NCI-H128 (cell line): ENCODE measurements around the gene ACKR3.

Source experiments
- DNase-seq: peaks from one replicate; lab custom pipeline; 2025; ENCODE audit not compliant: unreplicated experiment; lab: John Stamatoyannopoulos, UW

Gene ACKR3

DNA sequence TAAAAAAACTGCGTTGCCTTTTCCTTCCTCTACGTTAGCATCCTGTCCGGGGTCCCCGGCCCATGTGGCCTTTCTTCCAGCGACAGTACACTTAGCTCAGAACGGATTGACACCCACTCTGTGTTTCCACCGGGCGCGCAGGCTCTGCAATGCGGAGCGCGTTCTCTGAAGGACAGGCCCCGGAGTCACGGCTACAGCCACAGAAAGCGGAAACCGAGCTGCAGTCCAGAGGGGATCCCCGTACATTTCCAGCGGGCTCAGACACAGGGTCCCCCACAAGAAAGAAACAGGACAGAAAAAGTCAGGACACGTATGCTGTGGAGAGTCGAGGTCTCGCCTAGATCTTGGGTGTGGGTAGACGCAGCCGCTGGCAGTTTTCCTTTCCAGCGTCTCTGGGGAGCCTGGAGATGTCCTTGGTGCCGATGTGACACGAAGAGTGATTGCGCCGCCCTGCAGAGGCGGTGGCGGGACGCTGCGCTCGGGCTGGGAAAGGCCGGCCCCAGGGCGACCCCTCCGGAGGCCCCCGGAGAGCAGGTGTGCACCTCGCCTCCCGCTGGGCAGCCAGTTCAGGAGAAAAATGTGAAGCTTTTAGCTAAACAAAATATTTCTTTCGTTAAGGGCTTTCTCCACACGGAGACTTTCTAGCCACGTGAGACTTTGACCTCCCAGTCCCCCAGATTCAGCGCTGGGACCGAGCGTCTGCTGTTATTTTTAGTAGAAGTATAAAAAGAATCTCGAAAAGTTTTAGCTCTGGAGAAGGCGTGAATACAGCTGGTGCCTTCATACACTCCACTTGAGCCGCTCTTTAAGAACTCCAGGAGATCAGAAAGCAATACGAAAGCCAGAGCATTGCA is 1.3 kb upstream of the ACKR3 start:
- DNase-seq, result no peak

- DNase-seq, result no peak
Observed at GRCh38 chr2:236568922-236569572, 578 bp upstream of the ACKR3 start.

DNA sequence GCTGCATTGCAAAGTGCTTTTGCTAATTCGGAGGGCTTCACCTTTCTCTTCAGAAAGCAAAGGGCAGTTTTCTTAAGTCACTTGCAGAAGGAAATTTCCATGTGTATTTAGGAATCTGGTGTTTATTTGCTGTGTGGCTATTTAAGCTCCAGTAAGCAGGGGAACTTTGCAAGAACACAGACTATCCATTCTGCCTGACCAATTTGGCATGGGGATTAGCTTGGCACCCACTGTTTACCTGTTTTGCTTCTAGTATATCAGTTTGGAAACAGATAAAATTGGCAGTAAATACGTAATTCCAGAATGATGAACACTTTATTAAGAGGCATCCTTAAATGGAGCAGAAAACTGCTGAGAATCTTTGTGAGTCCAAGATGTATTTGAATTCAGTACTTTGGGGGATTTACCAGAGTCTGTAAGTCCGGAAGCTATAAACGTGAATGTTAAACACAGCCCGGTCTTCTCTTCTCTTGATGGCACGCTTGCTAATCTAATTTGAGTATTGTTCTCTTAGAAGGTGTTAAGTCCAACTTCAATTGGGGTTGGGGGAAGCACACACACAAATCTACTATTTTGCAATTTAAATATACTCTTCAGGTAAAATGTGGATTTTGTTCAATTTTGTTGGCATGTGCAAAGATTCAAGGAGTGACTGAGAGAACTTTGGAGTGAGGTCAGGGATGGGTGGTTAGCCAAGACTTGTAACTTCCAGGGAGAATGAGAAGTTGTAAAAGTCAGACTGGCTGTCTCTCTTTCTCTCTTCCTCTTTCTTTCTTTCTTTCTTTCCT is 650 bp downstream of the ACKR3 start:
- DNase-seq, result no peak

- DNase-seq, result no peak
Observed at GRCh38 chr2:236571145-236571544, 1.5 kb downstream of the ACKR3 start.

DNA sequence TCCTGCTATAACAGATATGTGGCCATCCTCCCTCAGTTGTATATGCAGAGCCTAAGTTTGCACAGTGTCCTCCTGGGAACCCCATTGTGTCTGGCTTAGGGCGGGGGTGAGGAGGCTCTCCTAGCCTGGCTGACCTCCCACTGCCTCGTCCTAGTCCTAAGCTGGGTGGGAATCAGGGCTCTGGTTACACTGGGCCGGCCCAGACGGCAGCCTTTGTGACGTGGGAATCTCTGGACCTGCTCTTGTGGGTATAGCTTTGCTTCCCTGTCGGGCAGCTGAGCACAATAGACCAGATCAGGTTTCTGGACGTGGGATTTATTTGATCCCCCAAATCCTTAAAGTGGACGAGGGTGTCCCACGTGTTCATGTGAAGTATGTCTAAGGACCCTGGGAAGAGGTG is 2.9 kb downstream of the ACKR3 start:
- DNase-seq, result no peak

DNA sequence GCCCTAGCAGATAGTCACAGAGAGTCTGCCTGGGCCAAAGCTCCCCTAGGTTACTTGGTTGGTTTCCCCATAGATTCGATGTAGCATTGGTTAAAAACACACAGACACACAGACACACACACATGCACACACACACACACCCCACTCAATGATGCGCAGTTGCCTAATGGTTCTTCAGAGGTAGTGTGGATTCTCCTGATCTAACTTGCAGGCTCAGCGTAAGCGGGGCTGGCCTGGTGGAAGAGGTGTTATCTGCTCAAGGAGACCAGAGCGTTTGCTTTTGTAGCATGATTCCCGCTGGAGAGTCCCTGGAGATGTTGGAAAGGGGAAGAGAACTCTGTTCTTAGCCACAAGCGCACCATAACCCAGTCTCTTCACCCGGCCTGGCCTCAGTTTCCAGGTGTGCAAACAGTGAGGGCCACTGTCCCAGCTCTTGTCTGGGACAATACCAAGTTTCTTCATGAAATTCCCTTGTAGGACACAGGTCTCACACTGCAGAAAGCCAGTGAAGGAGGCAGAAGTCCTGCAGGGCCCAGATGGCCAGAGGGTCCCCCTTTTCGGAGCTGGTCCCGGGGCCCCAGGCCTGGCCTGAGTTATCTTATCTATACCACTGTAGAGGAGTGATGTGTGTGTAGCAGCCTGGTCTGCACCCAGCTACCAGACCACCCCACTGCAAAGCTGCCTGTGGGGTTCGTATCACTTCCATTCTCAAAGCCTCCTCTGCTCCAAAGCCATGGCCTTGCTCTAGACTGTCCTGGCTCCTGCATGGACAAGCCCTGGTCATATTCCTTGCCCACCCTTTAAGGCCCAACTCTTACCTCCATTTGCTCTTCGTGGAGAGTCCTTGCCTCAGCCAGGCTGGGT is 3.7 kb downstream of the ACKR3 start:
- DNase-seq, result no peak

GRCh38 chr2:236574000-236574399 is 4.4 kb downstream of the ACKR3 start:
- DNase-seq, result no peak

DNA sequence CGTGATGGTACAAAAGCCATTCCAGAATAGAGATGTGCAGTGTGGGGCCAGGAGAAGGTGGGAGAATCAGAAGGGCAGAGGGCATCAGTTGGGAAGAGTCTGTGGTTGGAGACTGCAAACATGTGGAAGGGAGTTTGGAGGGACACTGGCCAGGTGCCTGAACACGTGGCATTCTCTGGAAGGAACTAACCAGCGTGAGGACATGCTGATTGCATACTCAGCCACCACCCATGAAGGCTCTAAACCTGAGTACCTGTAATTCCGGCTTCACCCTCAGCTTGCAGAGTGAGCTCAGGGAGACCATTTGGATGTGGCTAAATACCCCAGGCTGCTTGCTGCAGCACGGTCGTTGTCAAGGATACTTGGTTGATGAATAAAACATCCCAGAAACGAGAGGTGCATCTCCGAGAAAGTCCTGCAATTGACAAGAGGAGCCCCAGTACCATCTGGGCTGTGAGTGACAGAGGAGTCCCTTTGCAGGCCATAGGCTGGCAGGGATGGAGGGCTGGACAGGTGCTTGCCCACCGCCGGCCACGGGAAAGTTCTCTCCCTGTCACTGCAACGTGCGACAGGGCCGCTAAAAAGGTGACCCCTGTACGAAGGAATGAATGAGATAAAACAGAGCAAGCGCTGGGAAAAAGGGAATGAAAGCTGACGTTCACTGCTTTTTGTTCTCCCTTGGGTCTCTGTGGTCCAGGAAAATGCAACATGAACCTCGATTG is 5.0 kb downstream of the ACKR3 start:
- no peak for DNase-seq

GRCh38 chr2:236575510-236575909 is 5.9 kb downstream of the ACKR3 start:
- no peak for DNase-seq

DNA sequence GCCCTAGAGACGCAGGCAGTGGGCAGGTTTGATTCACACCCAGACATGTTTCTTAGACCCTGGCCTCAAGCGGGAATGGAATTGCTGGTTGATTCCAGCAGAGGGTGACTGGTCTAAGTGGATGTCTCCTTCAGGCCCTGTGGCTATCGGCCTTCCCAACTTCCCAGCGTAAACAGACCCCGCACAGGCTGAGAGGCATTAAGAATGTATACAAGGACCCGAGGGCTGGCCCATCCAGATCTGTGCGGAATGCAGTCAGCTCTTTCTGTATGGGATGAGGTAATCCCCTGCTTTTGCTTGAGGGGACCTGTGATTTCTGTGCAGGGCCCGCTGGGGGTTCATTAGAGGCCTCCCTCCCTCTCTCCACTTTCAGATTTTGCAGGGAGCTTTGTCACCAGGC is 6.5 kb downstream of the ACKR3 start:
- DNase-seq, result no peak

DNA sequence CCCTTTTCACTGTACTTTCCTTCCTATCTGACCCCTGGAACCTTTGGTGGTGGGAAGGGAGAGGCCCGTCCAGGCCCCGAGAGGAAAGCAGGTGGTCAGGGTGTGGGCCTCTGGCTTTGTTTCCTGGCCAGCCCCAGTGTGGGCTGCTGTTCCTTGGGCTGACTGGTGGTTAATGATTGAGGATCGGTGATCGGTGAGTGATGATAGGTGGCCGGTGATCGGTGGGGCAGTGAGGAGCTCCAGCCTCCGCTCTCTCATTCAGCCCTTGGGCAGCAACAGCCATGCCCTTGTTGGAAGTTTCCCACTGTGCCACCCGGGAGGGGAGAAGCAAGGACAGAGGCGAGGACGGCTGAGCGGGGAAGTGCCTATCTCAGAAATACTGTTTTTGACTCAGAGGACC is 7.3 kb downstream of the ACKR3 start:
- no peak for DNase-seq

DNA sequence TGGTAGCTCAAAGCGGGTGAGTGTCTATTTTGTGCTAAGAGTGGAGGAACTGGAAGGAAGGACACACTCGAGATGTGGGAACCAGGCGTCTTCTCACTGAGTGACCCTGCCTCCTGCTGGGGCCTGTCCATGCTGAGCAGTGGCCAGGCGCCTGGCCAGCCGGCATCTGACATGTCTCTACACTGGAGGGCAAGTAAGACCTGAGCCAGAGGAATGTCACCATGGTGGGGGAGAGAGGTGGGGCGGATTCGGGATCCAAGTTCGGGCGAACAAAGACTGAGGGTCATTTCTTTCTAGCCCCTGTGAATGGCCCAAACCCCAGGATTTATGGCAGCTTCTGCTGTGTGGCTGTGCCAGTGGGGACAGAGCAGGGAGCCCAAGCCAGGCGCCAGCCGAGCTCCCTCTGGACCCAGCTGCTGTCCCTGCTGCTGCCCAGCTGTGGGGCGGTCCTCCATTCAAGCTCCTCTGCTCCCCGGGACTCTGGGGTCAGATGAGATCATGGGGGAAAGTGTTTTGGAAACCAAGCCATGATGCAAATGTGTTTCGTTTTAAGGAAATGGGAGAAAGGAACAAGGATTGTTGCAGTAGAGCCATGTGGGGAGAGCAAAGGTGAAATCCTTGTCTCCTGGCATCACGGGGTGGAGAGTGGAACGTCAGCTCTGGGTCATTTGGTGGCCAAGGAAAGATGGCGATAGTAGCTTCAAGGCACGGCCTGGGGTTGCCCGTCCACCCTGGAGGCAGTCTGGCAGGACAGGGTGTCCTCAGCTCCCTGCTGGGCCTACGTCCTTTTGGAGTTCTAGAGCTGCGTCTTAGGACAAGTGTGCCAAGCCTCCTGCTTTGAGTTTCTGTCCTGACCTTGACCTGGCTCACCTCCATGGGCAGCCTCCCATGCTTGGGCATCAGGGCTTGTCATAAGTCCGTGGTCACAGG is 8.1 kb downstream of the ACKR3 start:
- no peak for DNase-seq

GRCh38 chr2:236578411-236578846 is 8.8 kb downstream of the ACKR3 start:
- no peak for DNase-seq

DNA sequence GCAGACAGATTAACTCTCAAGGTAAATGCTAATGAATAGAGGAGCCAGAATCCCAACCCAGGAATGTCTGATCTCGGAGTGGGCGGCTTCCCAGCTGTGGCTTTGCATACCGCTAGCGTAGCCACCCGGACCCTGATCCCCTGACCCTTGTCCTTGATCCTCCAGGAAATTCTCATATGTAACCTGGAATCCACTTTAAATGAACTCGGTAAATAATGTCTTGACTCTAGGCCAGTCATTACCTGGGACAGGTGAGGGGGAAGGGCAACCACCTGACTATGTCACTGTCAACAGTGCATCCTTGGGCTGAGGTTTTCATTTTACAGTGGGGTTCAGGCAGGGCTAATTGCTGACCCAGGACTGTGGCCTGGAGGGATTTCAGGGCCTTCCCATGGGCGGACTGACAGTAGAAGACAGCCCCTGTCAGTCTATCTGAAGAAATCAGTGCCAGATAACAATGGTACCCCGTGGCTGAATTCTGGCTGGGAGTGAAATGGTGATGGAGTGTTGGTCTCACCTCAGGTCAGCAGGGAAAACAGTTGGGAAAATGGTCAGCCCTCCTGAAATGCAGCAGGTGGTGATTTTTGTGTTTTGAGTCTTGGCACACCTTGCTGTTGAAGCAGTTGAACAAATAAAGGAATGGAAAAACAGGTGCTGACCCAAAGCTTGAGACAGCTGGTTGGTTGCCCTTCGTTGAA is 9.6 kb downstream of the ACKR3 start:
- no peak for DNase-seq

DNA sequence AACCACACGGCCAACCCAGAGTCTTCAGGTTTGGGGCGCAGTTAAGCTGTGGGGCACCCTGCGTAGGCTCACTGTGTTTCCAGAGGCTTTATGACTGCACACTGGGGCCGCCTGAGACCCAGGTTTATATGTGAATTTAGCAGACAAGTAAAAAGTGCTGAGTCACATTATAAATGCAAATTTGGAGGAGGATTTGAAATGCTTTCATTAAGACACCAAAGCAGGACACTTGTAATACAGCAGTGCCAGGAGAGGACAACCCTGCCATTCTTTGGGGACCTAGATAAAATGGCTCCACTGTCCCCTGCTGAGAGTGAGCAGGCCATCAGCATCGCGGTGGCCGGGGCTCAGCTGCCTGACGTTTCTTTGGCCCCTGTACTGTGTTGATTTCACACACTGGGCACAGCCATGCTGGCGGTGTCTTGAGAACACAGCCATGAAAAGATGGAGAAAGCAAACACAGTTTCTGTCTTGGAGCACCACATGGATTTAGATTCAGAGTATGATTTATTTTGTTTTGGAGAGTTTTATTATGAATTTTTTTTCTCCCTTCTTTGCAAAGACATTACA is 10.2 kb downstream of the ACKR3 start:
- DNase-seq, result no peak

DNA sequence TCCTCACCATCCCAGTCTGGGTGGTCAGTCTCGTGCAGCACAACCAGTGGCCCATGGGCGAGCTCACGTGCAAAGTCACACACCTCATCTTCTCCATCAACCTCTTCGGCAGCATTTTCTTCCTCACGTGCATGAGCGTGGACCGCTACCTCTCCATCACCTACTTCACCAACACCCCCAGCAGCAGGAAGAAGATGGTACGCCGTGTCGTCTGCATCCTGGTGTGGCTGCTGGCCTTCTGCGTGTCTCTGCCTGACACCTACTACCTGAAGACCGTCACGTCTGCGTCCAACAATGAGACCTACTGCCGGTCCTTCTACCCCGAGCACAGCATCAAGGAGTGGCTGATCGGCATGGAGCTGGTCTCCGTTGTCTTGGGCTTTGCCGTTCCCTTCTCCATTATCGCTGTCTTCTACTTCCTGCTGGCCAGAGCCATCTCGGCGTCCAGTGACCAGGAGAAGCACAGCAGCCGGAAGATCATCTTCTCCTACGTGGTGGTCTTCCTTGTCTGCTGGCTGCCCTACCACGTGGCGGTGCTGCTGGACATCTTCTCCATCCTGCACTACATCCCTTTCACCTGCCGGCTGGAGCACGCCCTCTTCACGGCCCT is 11.2 kb downstream of the ACKR3 start:
- no peak for DNase-seq

- DNase-seq, result no peak
Observed at GRCh38 chr2:236581546-236581945, 11.9 kb downstream of the ACKR3 start.

DNA sequence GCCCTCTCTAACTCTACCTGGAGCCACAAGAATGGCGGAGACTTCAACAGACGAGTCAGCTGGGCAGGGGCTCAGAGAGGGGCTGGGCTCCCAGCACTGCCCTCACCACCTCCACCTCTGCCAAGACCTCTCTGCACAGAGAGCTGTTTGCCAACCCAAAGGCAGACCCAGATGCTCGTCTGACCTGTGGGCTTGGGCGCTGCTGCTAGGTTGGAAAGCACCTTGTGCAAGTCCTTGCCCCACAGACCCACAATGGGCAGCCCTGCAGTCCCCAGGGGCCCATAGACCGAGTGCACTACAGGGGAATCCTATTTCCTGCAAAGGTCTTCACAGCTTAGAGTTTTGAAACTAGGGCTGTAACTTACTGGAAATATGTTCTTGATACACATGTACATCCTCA is 13.3 kb downstream of the ACKR3 start:
- DNase-seq, result no peak
